Activated CD4-positive, alpha-beta T cell treated with anti-CD3 and anti-CD28 coated beads, Interleukin-10, Interleukin-2, amounts not matched to agents 100 ng/mL and 50 ng/mL, durations not matched to agents 16 hours and 8 hours (primary cell): ENCODE measurements around the gene FBXO36.

Source experiments
- DNase-seq: peaks from one replicate; pipeline ENCODE4 v3.0.0-alpha.2; 2020

Gene FBXO36

DNA sequence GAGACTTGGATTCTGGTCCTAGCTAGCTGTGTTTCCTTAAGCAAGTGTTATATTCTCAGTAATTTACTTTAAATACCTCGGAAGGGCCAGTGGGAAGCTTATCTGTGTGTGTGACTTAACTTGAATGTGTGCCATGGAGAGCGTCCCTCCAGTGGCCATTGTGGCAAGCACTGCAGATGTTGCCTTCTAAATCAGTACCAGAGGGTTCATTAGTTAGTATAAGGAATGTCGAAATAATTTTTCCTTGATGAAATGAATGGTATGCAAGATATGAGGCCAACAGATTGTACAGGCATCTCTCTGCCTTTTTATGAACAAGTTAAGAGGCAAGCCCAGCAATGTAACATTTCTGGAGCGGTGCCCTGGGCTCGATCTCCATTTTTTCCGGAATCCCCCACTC, 52.0 kb downstream of the FBXO36 start:
- DNase-seq: no peak

DNA sequence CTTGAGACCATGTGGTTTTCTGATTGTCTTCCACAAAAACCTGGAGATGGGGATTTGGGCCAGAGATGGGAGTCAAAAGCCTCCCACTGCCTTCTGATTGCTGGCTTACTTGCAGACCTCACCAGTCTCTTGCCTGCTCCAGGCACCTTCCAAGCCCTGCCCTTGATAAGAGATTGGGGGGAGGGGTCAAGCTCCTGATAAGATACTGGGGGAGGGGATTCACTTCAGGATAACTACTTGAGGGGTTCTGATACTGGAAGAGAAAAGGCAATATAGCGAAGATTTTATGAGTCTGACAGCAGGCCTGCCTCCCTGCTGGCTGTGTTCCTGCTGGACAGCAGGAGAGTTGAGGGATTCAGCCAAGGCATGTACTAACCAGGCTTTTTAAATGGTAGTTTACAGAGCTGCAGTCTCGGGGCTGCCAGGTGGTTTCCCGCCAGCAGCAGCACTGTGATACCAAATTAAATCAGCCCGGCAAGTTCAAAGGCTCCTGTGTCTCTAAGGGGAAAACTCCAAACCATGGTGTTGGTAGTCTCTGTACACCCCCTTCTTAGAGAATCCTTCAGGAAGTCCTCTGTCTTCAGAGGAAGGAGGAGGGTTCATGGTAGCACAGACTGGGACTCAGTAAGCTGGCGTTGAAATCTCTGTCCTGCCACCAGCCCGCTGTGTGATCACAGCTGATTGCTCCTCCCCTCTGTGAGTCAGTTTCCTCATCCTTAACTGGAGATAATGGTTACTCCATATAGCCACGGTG, 58.3 kb downstream of the FBXO36 start:
- peak; percentile 58 for DNase-seq

DNA sequence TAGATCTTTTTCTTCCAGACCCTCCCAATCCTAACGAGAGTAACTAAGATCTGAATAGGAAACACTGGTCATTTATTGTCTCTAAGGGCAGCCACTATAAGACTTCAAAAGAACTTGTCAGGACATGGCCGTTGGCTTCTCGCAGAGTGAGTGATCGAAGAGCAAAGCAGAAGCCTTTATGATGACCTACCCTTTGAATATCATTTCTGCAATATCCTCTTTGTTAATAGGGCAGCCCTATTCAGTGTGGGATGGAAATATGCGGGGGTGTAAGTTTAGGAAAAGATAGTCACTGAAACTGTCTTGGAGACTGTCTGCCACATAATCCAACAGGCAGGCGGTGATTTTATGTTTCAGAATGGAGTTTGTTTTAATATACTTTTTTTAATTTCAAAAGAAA, 70.9 kb downstream of the FBXO36 start:
- no peak for DNase-seq

DNA sequence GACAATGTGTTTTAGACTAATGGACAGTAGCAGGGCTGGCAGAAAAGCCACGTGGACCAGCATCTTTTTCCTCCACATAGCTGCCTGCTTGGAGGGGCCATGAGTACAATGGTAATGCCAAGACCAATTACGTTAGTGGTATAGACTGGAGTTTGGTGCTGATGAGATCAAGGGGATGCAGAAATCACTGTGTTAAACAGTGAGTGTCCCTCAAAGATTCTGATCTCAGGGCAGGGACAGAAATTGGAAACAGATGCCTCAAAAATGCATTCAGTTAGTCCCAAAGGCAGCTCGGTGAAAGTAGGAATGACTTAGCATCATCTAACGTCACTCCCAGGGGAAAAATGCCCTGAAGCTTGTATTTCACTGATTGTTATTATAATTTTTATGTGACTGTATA, 74.0 kb downstream of the FBXO36 start:
- no peak for DNase-seq

DNA sequence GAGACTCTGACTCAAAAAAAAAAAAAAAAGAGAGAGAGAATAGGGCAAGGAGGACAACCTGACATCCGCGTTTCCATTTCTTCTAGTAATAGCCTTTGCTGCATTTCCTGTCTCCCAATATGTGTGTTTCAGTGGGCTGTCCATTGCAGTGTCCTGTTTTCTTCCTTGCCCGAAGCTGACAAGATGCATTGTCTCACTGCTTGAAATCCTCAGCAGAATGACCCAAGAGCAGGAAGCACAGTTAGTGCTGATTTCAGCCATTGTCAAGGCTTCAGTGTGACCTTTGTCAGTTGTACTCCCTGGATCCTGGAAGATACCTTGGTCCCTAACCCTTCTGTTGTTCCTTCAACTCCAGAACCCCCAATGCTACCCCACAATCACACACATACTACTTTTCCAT, 75.3 kb downstream of the FBXO36 start:
- no peak for DNase-seq

DNA sequence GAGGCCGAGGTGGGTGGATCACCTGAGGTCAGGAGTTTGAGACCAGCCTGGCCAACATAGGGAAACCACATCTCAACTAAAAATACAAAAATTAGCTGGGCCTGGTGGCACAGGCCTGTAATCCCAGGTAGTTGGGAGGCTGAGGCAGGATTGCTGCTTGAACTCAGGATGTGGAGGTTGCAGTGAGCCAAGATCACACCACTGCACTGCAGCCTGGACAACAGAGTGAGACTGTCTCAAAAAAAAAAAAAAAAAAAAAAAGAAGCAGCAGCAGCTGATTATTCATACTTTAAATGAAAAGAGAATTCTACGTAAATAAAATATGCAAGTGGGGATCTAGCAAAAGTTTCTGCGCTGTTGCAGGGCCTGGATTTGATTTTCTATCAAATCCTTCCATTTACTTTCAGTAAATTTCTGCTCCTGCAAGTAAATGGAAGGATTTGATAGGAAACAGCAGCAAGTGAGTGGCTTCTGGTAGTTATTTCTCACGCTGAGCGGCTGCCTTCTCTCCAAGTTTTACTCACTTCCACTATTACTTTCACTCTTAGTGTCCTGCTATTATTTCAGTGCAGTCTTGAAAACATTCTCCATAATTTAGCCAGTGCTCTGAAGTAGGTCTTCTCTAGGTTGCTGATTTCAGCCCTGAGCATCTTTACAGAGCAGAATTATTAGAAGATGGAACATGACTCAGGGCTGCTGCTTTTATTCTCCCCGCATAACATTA, 78.0 kb downstream of the FBXO36 start:
- peak; percentile 79 for DNase-seq

DNA sequence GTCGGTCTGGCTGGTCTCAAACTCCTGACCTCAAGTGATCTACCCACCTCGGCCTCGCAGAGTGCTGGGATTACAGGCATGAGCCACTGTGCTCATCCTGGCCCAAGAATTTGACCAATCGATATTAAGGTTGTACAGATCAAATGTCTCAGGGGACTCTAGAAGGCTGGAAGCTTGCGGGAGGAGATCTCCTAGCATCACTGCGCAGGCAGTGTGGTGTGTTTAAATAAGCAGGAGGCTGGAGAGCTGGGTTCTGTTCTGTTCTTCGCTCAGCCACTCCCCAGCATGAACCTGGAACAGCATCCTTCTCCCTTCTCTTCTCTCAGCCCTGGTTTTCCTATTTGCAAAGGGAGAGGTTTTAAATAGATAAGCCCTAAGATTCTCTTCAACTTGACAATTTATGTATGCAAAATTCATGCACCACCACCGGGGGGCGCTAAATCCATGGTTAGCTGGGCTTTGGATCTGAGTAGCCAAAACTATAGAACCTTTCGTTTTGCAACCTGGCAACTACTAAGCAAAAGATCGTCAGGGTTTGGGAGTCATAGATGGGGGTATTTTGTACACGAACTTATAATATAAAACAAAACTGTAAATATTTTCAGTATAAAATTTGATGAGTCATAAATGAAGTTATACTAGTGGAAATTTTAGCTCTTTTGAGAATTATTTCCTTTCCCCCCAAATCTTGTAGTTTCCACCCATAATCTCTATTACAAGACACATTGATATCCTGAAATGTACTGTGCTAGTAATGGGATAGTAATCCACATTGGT, 85.8 kb downstream of the FBXO36 start:
- peak; percentile 81 for DNase-seq

DNA sequence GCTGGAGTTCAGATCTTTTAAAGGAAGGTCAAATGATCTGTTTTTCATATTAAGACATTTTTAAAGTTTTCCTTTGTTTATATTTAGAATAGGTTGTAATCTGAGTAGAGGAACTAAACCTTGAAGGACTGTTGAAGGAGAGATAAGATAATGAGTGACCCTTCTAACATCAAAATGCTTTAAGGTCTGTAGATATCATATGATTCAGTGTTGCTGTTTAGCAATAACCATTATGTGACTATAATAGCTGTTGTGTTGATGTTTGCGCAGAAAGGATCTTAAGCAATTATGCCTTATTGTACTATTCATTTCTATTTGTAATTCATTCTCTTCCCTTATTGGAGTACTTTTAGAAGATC, 86.4 kb downstream of the FBXO36 start:
- DNase-seq: no peak

DNA sequence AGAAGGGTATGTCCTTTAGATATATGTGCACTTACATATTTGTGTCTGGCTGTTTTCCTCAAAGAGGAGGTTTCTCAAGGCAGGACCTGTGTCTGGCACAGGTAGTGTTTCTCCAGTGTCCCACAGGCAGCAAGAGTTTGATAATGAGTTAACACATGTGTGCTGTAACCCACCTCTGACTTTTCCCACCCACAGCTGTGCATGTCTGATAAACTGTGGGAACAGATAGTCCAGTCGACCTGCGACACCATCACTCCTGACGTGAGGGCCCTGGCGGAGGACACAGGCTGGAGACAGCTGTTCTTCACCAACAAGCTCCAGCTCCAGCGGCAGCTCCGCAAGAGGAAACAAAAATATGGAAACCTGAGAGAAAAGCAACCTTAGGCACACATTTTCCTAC, 88.2 kb downstream of the FBXO36 start:
- no peak for DNase-seq

DNA sequence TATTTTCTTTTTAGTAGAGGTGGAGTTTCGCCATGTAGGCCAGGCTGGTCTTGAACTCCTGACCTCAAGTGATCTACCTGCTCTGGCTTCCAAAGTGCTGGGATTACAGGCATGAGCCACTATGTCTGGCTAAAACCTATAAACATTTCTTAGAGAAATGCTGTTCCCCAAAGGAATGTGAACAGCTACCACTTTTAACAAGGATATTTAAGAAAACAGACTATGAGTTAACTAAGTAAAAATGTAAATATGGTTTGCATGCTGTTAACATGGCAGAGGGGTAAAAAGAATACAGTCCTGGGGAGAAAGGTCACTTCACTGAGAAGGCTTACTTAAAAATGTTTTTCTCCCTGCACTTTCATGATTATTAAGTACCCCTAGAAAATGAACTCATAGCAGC, 89.3 kb downstream of the FBXO36 start:
- no peak for DNase-seq

DNA sequence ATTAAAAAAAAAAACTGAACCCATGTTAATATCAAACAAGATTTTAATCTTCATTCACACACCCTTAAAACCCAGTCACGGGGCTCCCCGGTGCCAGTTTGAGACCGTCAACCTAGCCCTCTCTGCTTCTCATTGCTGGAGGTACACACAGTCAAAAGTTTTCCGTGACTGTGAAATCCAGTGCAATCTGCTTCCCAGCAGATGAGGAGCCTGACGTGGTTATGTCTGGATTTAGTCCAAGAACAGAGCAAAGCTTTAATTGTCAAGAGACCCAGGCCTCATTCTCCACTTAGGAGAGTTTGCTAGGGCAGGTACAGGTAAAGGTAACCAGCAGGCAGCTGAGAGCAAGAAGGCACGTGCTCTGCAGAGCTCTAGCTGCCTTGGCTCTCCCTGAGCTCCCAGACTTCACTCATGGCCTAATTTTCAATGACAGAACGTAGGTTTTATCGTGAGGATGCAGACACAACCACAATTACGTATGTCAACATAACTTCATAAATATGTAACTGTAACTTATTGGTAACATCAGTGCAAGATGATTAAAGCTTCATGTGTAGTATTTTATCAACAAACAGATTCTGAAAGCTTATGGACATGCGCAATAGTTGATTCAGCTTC, 90.1 kb downstream of the FBXO36 start:
- DNase-seq: no peak

DNA sequence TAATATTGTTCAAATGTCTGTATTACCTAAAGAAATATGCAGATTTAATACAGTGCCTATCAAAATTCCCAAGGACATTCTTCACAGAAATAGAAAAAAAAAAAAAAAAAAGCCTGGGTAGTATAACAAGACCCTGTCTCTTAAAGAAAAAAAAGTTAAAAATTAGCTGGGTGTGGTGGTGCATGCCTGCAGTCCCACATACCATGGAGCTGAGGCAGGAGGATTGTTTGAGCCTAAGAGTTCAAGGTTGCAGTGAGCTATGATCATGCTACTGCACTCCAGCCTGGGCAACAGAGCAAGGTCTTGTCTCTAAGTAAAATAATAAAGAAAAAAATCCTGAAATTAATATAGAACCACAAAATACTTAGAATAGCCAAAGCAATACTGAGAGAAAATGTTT, 94.5 kb downstream of the FBXO36 start:
- no peak for DNase-seq

DNA sequence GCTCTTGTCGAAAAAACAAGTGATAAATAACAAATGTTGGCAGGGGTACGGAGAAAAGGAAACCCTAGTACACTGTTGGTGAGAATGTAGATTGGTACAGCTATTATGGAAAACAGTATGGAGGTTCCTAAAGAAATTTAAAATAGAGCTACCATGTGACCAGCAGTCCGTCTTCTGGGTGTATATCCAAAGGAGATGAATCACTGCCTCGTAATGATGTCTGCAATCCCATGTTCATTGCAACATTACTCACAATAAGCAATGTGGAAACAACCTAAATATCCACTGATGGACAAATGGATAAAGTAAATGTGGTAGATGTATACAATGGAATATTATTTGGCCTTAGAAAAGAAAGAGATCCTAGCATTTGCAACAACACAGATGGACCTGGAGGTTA, 95.8 kb downstream of the FBXO36 start:
- no peak for DNase-seq

DNA sequence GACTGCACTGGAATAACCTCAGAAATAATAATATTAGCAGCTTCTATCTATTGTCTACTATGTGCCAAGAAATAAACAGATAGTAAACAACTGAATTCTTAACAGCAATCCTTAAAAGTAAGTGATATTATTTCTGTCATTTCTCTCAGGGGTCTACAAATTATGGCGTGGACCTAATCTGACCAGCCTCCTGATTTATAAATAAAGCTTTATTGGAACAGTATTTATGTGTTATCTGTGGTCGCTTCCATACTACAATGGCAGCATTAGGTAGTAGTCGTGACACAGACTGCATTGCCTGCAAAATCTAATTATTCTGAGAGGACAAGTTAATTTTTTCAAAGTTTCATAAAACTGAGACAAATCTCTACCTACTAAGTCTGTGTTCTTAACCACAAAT, 97.4 kb downstream of the FBXO36 start:
- DNase-seq: no peak

DNA sequence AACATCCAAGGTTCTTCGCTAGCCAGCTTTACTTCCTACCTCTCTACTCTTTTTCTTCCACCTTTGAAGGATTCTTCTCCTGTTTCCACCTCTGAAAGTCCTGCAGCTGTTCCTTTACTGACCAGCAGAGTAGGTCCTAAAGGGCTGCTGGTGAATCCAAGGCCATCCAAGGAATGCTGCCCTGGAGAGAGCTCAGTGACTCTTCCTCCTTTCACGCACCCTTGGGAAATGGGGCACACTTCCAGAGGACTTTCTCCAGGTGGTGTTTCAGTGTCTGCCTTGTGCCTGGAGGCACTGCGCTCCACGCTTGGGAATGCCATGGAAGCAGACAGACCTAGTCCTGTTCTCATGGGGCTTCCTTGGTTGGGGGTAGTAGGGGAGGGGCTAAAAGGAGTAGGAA, 101.0 kb downstream of the FBXO36 start:
- no peak for DNase-seq

DNA sequence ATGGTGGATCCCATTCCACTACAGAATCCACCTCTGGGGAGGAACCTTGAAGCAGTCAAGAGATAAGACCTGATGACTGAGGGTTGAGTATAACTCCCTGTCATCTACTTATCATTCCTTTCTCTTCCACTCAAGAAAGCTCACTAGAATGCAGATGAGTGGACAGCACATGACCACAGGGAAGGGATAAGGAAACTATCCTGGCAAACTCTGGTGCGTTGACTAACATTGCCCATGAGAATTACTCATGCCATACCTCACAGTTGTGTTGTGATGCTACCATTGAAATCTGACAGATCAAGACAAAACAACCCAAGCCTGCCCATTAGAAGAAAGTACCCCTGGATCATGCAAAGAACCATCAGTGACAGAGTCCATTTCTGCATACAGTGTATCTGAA, 119.9 kb downstream of the FBXO36 start:
- no peak for DNase-seq

DNA sequence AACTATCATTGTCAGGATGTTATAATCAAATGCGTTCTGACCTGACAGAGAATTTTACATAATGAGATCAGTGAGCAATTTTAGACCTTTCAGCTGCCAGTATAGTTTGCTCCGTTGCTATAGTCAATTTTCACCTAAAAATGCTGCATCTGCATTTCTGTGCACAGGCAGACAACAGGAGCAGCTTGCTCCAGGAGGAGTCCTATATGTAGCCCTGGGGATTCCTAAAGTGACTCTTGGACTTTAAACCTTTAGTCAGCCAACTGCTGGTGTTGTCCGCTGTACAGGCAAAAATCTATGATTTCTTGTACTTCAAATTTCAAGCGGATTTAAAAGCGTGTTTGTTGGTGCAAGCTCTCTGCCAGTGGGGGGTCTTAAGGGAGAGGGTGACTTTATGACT, 120.7 kb downstream of the FBXO36 start:
- no peak for DNase-seq

DNA sequence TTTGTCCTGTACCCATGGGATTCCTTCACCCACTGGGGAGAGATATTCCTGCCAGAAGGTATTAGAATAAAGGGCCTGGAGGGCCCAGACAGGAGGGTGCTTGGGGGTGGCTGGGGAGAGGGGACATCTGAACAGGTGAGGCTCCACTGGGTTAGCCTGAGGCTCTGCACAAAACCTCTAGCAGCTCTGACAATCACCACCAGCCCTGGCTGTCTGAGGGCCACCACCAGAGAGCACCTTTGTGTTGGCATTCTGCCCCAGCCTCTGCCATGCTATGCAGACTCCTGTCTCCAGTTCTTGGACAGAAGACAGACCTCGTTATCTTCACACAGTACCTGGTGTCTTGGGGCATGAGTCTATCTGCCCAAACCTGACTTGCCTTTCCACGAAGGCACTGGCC, 121.2 kb downstream of the FBXO36 start:
- no peak for DNase-seq

DNA sequence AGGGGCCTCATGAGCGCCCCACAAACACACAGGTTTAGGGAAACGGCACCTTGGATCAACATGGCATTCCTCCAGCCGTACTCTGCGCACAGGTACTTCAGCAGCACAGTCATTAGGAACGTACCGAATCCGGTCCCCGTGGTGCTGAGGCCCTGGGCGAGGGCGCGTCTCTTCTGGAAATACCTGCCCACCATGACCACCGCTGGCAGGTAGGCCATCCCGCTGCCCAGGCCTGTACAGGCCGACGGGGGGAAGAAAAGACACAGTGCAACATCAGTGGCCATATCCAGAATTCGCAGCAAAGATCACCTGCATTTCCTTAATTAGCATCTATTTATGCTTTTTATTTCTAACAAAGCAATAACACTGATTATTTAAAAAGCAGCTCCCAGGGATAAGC, 124.2 kb downstream of the FBXO36 start:
- no peak for DNase-seq

DNA sequence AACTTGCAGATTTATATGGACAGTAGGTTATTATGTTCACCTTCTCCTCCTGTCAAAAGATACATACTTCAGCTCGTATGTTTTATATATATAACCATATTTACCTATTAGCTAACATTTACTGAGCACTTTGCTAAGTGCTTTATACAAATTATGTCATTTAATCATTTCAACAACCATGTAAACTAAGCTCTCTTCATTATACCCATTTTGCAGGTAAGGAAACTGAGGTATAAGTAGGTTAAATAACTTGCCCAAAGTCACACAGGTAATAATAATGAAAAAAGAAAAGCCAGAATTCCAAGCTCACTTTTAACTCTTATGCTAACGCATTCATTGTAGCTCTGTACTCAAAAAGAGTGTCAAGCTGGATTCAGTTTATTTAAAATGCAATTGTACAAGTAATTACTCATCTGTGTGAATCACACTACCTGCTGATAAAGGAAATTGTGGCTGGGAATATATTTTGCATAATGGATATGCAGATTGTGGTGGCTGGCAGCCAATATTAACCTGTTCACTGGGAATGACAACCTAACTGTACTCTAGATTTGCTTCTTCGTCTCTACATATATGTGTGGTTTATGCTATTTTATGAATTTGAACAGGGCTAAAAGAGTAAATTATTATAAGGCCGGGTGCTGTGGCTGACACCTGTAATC, 125.8 kb downstream of the FBXO36 start:
- DNase-seq: no peak

DNA sequence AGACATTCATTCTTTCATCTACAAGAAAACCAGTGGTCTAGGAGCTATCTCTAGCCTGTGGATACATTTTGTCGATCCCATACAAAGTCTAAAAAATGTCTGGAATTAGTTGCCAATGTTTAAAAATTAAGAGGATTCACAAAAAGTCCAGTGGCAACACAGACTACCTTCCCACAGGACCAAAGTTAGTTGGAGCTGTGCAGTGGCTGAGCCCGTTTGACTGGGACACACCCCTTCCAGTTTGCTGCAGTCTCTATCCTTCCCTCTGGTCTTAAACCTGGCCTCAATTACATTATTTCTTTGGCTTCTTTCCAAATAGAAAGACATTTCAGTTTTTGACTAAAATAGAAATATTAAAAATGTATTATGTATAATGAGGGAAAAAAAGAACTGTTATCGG, 127.8 kb downstream of the FBXO36 start:
- no peak for DNase-seq

DNA sequence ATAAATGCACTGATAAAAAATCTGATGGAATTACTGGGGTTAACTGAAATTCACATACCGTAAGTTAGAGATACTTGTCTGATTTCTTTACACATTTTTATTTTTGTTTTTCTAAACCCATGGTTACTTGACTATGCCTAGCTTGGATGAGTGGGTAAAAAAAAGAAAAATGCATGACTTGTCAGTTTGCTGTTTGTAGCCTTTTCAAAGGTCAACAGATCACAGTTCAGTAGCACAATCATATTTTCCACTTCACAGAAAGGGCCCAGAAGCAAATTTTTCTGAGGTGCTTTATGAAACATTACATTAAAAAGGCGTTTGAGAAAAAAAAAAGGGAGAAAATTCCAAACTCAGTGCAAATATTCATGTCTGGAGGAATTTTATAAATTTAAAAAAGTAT, 130.0 kb downstream of the FBXO36 start:
- DNase-seq: no peak
